GM12891 (cell line): ENCODE data around the gene USP32.

Source experiments
- POLR2A ChIP-seq: IDR thresholded peaks from 2 replicates; pipeline ENCODE4 v1.6.1; 2011; ENCODE audit warnings: low read depth, low read length, control low read depth
- POLR2AphosphoS5 ChIP-seq: IDR thresholded peaks from 2 replicates; pipeline ENCODE4 v1.6.1; 2011; ENCODE audit warnings: low read depth, low read length, control low read depth
- TAF1 ChIP-seq: IDR thresholded peaks from 2 replicates; pipeline ENCODE4 v1.6.1; 2011; ENCODE audit warnings: low read depth, low read length, control low read depth

- TF ChIP-seq POLR2A (no peak), TAF1 (no peak), POLR2AphosphoS5 (no peak)
Observed at GRCh38 chr17:60146206-60146605, 245.7 kb downstream of the USP32 start.
